GM12874 (cell line): ENCODE data around the gene PRX.

Experiments used
- TF ChIP-seq, protein P1 (sequence below): IDR thresholded peaks from 2 replicates; pipeline ENCODE4 v1.5.1; 2011; ENCODE audit warnings: low read depth, mild to moderate bottlenecking, control low read depth, low read length, moderate library complexity; ENCODE audit not compliant: insufficient read depth

PRX gene

GRCh38 chr19:40414542-40415535, 1.7 kb upstream of the PRX start:
- TF ChIP-seq, protein P1, sequence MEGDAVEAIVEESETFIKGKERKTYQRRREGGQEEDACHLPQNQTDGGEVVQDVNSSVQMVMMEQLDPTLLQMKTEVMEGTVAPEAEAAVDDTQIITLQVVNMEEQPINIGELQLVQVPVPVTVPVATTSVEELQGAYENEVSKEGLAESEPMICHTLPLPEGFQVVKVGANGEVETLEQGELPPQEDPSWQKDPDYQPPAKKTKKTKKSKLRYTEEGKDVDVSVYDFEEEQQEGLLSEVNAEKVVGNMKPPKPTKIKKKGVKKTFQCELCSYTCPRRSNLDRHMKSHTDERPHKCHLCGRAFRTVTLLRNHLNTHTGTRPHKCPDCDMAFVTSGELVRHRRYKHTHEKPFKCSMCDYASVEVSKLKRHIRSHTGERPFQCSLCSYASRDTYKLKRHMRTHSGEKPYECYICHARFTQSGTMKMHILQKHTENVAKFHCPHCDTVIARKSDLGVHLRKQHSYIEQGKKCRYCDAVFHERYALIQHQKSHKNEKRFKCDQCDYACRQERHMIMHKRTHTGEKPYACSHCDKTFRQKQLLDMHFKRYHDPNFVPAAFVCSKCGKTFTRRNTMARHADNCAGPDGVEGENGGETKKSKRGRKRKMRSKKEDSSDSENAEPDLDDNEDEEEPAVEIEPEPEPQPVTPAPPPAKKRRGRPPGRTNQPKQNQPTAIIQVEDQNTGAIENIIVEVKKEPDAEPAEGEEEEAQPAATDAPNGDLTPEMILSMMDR, result no peak

DNA sequence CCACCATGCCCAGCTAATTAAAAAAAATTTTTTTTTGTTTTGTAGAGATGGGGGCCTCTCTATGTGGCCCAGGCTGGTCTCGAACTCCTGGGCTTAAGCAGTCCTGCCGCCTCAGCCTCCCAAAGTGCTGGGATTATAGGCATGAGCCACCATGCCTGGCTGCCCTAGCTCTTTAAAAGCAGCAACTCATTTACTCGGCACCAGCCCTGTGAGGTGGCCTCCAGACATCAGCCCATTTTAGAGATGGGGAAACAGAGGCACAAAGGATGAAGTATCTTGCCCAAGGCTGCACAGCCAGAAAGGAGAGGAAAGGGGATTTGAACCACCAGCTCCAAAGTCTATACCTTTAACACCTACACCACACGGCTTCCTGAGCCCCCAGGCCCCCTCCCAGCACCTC, 312 bp downstream of the PRX start:
- TF ChIP-seq, protein P1, result no peak

DNA sequence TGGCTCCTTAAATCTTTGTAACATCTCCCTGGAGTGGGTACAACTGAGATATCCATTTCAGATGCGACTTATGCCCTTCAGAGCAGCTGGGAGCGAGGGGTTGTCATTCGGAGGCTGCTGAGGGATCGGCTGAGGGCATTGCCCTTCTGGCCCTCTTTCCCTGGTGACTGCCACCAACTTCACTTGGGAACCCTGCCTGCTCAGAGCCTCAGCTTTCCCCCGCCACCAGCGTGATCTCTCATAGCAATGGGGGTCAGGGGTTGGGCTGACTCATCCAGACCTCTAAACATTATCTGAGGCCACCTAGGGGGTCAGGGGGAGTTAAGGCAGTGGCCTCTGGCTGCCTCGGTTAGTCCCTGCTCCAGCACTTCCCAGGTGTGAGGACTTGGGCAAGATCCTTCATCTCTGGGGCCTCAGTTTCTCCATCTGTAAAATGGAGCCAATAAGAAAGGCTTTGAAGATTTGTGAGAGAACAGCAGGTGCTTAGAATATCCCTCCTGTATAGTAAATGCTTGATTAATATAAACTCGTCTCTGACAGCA, 1.1 kb downstream of the PRX start:
- TF ChIP-seq, protein P1, result no peak

- TF ChIP-seq, protein P1, result no peak
Observed at GRCh38 chr19:40411125-40411842, 1.9 kb downstream of the PRX start.

DNA sequence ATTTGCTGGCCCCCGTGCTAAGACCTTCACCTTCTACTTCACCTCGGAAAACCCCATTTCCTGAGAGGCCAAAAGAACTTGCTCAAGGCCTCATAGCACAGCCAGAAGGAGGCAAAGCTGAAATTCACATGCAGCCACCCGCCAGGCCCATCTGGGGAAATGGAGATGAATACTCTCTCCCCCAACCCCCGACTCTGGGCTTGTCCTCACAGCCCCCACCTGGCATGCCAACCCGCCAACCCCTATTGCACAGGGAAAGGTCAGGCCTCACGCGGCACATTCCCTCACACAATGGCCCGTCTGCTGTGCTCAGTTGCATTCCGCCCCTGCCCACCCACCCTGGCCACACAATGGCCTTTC, 3.2 kb downstream of the PRX start:
- TF ChIP-seq, protein P1, result no peak

DNA sequence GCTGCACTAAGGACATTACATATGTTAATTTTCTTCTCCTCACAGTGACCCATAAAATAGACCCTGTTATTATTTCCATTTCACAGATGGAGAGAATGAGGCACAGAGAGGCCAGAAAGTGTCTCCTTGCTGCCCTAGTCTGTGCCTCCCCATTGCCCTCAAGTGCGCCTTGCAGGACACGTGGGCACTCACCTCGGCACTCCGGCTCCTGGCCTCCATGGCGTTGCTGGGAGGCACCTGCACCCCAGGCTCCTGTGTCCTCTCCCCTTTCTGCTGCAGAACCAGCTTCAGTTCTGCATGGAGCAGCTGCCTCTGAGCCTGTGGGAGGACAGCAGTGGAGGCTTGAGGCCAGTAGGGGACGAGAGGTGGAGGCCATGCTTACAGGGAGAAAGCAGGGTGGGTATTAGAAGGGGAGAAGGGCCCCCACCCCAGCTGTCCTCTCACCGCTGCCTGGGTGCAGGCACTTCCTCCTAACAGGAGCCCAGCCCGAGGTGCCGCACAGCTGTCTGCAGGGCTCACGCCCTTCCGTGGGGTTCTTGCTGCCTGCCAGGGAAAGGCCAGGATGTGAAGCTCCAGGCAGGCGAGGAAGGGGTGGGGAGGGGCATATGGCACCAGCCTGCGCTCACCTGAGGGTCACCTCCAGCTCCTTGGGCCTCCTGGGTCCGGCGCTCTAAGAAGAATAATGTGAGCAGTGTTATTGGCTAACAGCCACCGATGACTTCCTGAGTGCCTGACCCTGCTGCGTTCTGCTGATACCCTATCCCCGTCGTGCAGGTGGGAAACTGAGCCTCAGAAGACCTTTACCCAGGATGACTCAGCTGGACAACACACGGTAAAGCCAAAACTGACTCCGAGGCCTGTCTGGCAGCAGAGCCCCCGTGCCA, 5.2 kb downstream of the PRX start:
- TF ChIP-seq, protein P1, result no peak
